HG02678 (cell line): ENCODE data around the gene RHOT1.
"Not testable (repeated sequence)": the region's sequence is repeated elsewhere in the genome, so short reads cannot be mapped to it uniquely, and the experiment has no call there.

ENCODE experiments used
- ATAC-seq: cut with Tn5 transposase; IDR thresholded peaks from one replicate; pipeline ENCODE4 v1.9.1; 2021; ENCODE audit warnings: mild to moderate bottlenecking, moderate library complexity; ENCODE audit not compliant: unreplicated experiment

The RHOT1 gene

GRCh38 chr17:32158870-32159585, 16.7 kb downstream of the RHOT1 start:
- ATAC-seq = no peak

GRCh38 chr17:32159586-32160438, 17.5 kb downstream of the RHOT1 start:
- ATAC-seq = no peak

GRCh38 chr17:32160526-32160925, 18.2 kb downstream of the RHOT1 start:
- ATAC-seq = no peak

GRCh38 chr17:32161029-32161428, 18.7 kb downstream of the RHOT1 start:
- no peak for ATAC-seq

- ATAC-seq = no peak
Measured at GRCh38 chr17:32161506-32162365, 19.4 kb downstream of the RHOT1 start.

GRCh38 chr17:32174889-32175288, 32.6 kb downstream of the RHOT1 start:
- no peak for ATAC-seq

GRCh38 chr17:32178679-32179078, 36.4 kb downstream of the RHOT1 start:
- not testable (repeated sequence) for ATAC-seq

GRCh38 chr17:32179103-32179502, 36.8 kb downstream of the RHOT1 start:
- not testable (repeated sequence) for ATAC-seq

- ATAC-seq = not testable (repeated sequence)
Measured at GRCh38 chr17:32179526-32179925, 37.2 kb downstream of the RHOT1 start.

GRCh38 chr17:32180262-32180661, 38.0 kb downstream of the RHOT1 start:
- ATAC-seq = not testable (repeated sequence)

- ATAC-seq = no peak
Measured at GRCh38 chr17:32185875-32186274, 43.6 kb downstream of the RHOT1 start.

GRCh38 chr17:32187271-32187670, 45.0 kb downstream of the RHOT1 start:
- no peak for ATAC-seq

- ATAC-seq = no peak
Measured at GRCh38 chr17:32189343-32189742, 47.0 kb downstream of the RHOT1 start.

- no peak for ATAC-seq
Measured at GRCh38 chr17:32191306-32191705, 49.0 kb downstream of the RHOT1 start.

- ATAC-seq = no peak
Measured at GRCh38 chr17:32192379-32192778, 50.1 kb downstream of the RHOT1 start.

- no peak for ATAC-seq
Measured at GRCh38 chr17:32197987-32198386, 55.7 kb downstream of the RHOT1 start.

GRCh38 chr17:32206861-32207260, 64.6 kb downstream of the RHOT1 start:
- no peak for ATAC-seq

- ATAC-seq = no peak
Measured at GRCh38 chr17:32208436-32208835, 66.1 kb downstream of the RHOT1 start.

GRCh38 chr17:32209608-32210007, 67.3 kb downstream of the RHOT1 start:
- ATAC-seq = no peak

- no peak for ATAC-seq
Measured at GRCh38 chr17:32211671-32212070, 69.4 kb downstream of the RHOT1 start.

- ATAC-seq = no peak
Measured at GRCh38 chr17:32215696-32216095, 73.4 kb downstream of the RHOT1 start.
